SJCRH30 (cell line): ENCODE results near the gene STARD10. TPM values are rescaled to one million over a fixed set of nuclear protein-coding genes. Genes with fewer than 3 reads are reported as not detected.
A peak's percentile ranks its signal among the peaks of the same experiment; 100 is the strongest.

Source experiments
- DNase-seq, 2 experiments: peaks; one replicate each; pipeline ENCODE4 v3.0.0-alpha.2; 2015 to 2020
- H3K27ac ChIP-seq: fragments of 250-450 bp; sonication (Bioruptor Pico); 2 replicates; pipeline ENCODE4 v1.5.1; 2020; ENCODE audit warnings: mild to moderate bottlenecking, moderate library complexity
- H3K27me3 ChIP-seq: fragments of 250-450 bp; sonication (Bioruptor Pico); 2 replicates; pipeline ENCODE4 v1.5.1; 2020; ENCODE audit warnings: mild to moderate bottlenecking, moderate library complexity
- H3K36me3 ChIP-seq: fragments of 250-450 bp; sonication (Bioruptor Pico); 2 replicates; pipeline ENCODE4 v1.5.1; 2020; ENCODE audit warnings: mild to moderate bottlenecking, moderate library complexity
- H3K4me1 ChIP-seq: fragments of 250-450 bp; sonication (Bioruptor Pico); 2 replicates; pipeline ENCODE4 v1.5.1; 2020; ENCODE audit warnings: mild to moderate bottlenecking, moderate library complexity
- H3K4me3 ChIP-seq: fragments of 250-450 bp; sonication (Bioruptor Pico); 2 replicates; pipeline ENCODE4 v1.5.1; 2020; ENCODE audit warnings: mild to moderate bottlenecking, moderate library complexity
- H3K9me3 ChIP-seq: fragments of 250-450 bp; sonication (Bioruptor Pico); replicated peaks from 2 replicates; pipeline ENCODE4 v1.5.1; 2020; ENCODE audit warnings: mild to moderate bottlenecking, moderate library complexity
- total RNA-seq: library from RNA; depleted of rRNA; stranded (reverse); fragments of >200 nt; shearing (Covaris generic); gene quantifications from 2 replicates; pipeline ENCODE4 v1.2.3, GENCODE V29; 2014

STARD10 gene
- total RNA-seq, 1 experiment from 2014 or later: 10.3 TPM

GRCh38 chr11:72773696-72774095 is 20.2 kb downstream of the STARD10 start:
- Histone ChIP-seq H3K27me3 (no peaks in the 10 kb centered on the region), H3K4me3 (no peak overlapping the region), H3K27ac (peak overlapping the region; percentile 43), H3K36me3 (no peaks in the 10 kb centered on the region), H3K9me3 (no peaks in the 10 kb centered on the region), H3K4me1 (peaks cover 24% of the 10 kb centered on the region)
- DNase-seq: no peak

- Histone ChIP-seq H3K4me3 (no peak overlapping the region), H3K27ac (peak overlapping the region; percentile 43), H3K4me1 (peaks cover 24% of the 10 kb centered on the region), H3K9me3 (no peaks in the 10 kb centered on the region), H3K27me3 (no peaks in the 10 kb centered on the region), H3K36me3 (no peaks in the 10 kb centered on the region)
- DNase-seq: peak; percentile 88 to 89
Observed at GRCh38 chr11:72773291-72773690, 20.6 kb downstream of the STARD10 start.

GRCh38 chr11:72772059-72772458 is 21.8 kb downstream of the STARD10 start:
- Histone ChIP-seq H3K9me3 (no peaks in the 10 kb centered on the region), H3K4me3 (no peak overlapping the region), H3K4me1 (peaks cover 24% of the 10 kb centered on the region), H3K27me3 (no peaks in the 10 kb centered on the region), H3K27ac (no peak overlapping the region), H3K36me3 (no peaks in the 10 kb centered on the region)
- no peak for DNase-seq

- Histone ChIP-seq H3K4me3 (no peak overlapping the region), H3K27ac (no peak overlapping the region), H3K36me3 (no peaks in the 10 kb centered on the region), H3K9me3 (no peaks in the 10 kb centered on the region), H3K4me1 (peaks cover 22% of the 10 kb centered on the region), H3K27me3 (no peaks in the 10 kb centered on the region)
- DNase-seq: no peak
Observed at GRCh38 chr11:72771507-72771906, 22.3 kb downstream of the STARD10 start.

- no peak overlapping the region for H3K4me3 ChIP-seq
- H3K36me3 ChIP-seq: no peaks in the 10 kb centered on the region
- H3K4me1 ChIP-seq: peaks cover 22% of the 10 kb centered on the region
- no peaks in the 10 kb centered on the region for H3K27me3 ChIP-seq
- H3K27ac ChIP-seq: no peak overlapping the region
- no peaks in the 10 kb centered on the region for H3K9me3 ChIP-seq
- DNase-seq: no peak
Observed at GRCh38 chr11:72770799-72771198, 23.0 kb downstream of the STARD10 start.

GRCh38 chr11:72769680-72770079 is 24.2 kb downstream of the STARD10 start:
- DNase-seq: peak in 1 of 2 experiments; percentile 50
- Histone ChIP-seq H3K36me3 (no peaks in the 10 kb centered on the region), H3K27ac (no peak overlapping the region), H3K4me3 (no peak overlapping the region), H3K27me3 (no peaks in the 10 kb centered on the region), H3K9me3 (no peaks in the 10 kb centered on the region), H3K4me1 (peaks cover 22% of the 10 kb centered on the region)

- Histone ChIP-seq H3K27me3 (no peaks in the 10 kb centered on the region), H3K27ac (no peak overlapping the region), H3K9me3 (no peaks in the 10 kb centered on the region), H3K4me3 (no peak overlapping the region), H3K4me1 (peaks cover 17% of the 10 kb centered on the region), H3K36me3 (no peaks in the 10 kb centered on the region)
- no peak for DNase-seq
Observed at GRCh38 chr11:72768581-72768980, 25.3 kb downstream of the STARD10 start.

- H3K4me3 ChIP-seq: no peak overlapping the region
- DNase-seq: no peak
- no peaks in the 10 kb centered on the region for H3K36me3 ChIP-seq
- H3K9me3 ChIP-seq: no peaks in the 10 kb centered on the region
- H3K27me3 ChIP-seq: no peaks in the 10 kb centered on the region
- no peak overlapping the region for H3K27ac ChIP-seq
- H3K4me1 ChIP-seq: peaks cover 7% of the 10 kb centered on the region
Observed at GRCh38 chr11:72767203-72768062, 26.4 kb downstream of the STARD10 start.

- H3K4me1 ChIP-seq: 0 out of 2 replicates have a peak, but pooled peaks cover 5% of the 10 kb centered on the region
- no peak for DNase-seq
- H3K9me3 ChIP-seq: no peaks in the 10 kb centered on the region
- no peaks in the 10 kb centered on the region for H3K36me3 ChIP-seq
- H3K27me3 ChIP-seq: no peaks in the 10 kb centered on the region
- no peak overlapping the region for H3K4me3 ChIP-seq
- no peak overlapping the region for H3K27ac ChIP-seq
Observed at GRCh38 chr11:72766152-72766902, 27.5 kb downstream of the STARD10 start.

GRCh38 chr11:72764503-72764902 is 29.3 kb downstream of the STARD10 start:
- H3K27me3 ChIP-seq: no peaks in the 10 kb centered on the region
- no peak overlapping the region for H3K27ac ChIP-seq
- peaks cover 2% of the 10 kb centered on the region for H3K4me1 ChIP-seq
- no peak for DNase-seq
- H3K36me3 ChIP-seq: no peaks in the 10 kb centered on the region
- H3K9me3 ChIP-seq: no peaks in the 10 kb centered on the region
- no peak overlapping the region for H3K4me3 ChIP-seq

GRCh38 chr11:72763823-72764222 is 30.0 kb downstream of the STARD10 start:
- peaks cover 8% of the 10 kb centered on the region for H3K4me1 ChIP-seq
- H3K27me3 ChIP-seq: no peaks in the 10 kb centered on the region
- H3K9me3 ChIP-seq: no peaks in the 10 kb centered on the region
- no peak for DNase-seq
- H3K27ac ChIP-seq: no peak overlapping the region
- no peak overlapping the region for H3K4me3 ChIP-seq
- H3K36me3 ChIP-seq: no peaks in the 10 kb centered on the region

- H3K36me3 ChIP-seq: no peaks in the 10 kb centered on the region
- no peaks in the 10 kb centered on the region for H3K27me3 ChIP-seq
- no peak for DNase-seq
- H3K9me3 ChIP-seq: no peaks in the 10 kb centered on the region
- no peak overlapping the region for H3K27ac ChIP-seq
- peaks cover 13% of the 10 kb centered on the region for H3K4me1 ChIP-seq
- no peak overlapping the region for H3K4me3 ChIP-seq
Observed at GRCh38 chr11:72762641-72763304, 31.1 kb downstream of the STARD10 start.

GRCh38 chr11:72760539-72761405 is 33.1 kb downstream of the STARD10 start:
- no peak overlapping the region for H3K27ac ChIP-seq
- H3K4me3 ChIP-seq: no peak overlapping the region
- peaks cover 16% of the 10 kb centered on the region for H3K4me1 ChIP-seq
- no peaks in the 10 kb centered on the region for H3K9me3 ChIP-seq
- no peaks in the 10 kb centered on the region for H3K27me3 ChIP-seq
- DNase-seq: no peak
- H3K36me3 ChIP-seq: no peaks in the 10 kb centered on the region

- no peaks in the 10 kb centered on the region for H3K27me3 ChIP-seq
- H3K9me3 ChIP-seq: no peaks in the 10 kb centered on the region
- no peak overlapping the region for H3K4me3 ChIP-seq
- DNase-seq: no peak
- peaks cover 19% of the 10 kb centered on the region for H3K4me1 ChIP-seq
- H3K36me3 ChIP-seq: no peaks in the 10 kb centered on the region
- no peak overlapping the region for H3K27ac ChIP-seq
Observed at GRCh38 chr11:72759468-72759985, 34.3 kb downstream of the STARD10 start.
